Ureter (tissue), 1 donor: ENCODE measurements around the gene CNTD1. TPM values are rescaled to one million over a fixed set of nuclear protein-coding genes. Genes with fewer than 3 reads are reported as not detected.
"Not testable (repeated sequence)": the region's sequence is repeated elsewhere in the genome, so short reads cannot be mapped to it uniquely, and the experiment has no call there.

Experiments used
- DNase-seq: peaks from one replicate; pipeline ENCODE4 v3.0.0-alpha.2; 2020; ENCODE audit warnings: low spot score
- total RNA-seq: library from RNA; stranded (reverse); gene quantifications from one replicate; pipeline ENCODE4 v1.2.4, GENCODE V29; 2023
- donor health status: DM: yes; HTN: yes; CAD: no.

The CNTD1 gene
- 0.75 TPM for total RNA-seq

- peak; percentile 82 for DNase-seq
These were observed at the start of gene CNTD1, which contains the start of gene COA3 for GRCh38 chr17:42798383-42799380. CNTD1 (plus strand) TSS chr17:42798861; CDS start chr17:42799068, 207 bp downstream. COA3 (minus strand) TSS chr17:42798704; CDS start chr17:42798681, 23 bp downstream.

- no peak for DNase-seq
These were observed 49.5 kb upstream of the CNTD1 start for GRCh38 chr17:42748908-42749798.

- DNase-seq, result no peak
These were observed 47.8 kb upstream of the CNTD1 start for GRCh38 chr17:42750739-42751344.

GRCh38 chr17:42751628-42752027 lies 47.0 kb upstream of the CNTD1 start:
- no peak for DNase-seq

- no peak for DNase-seq
These were observed 43.9 kb upstream of the CNTD1 start for GRCh38 chr17:42754782-42755181.

- DNase-seq, result no peak
These were observed 38.5 kb upstream of the CNTD1 start for GRCh38 chr17:42759982-42760651.

GRCh38 chr17:42760652-42761581 lies 37.7 kb upstream of the CNTD1 start, which contains the start of gene RAMP2:
RAMP2 (plus strand) TSS chr17:42761227; CDS start chr17:42761262, 35 bp downstream.
- no peak for DNase-seq

- no peak for DNase-seq
These were observed 37.0 kb upstream of the CNTD1 start for GRCh38 chr17:42761638-42762037.

- no peak for DNase-seq
These were observed 32.5 kb upstream of the CNTD1 start for GRCh38 chr17:42766124-42766523.

GRCh38 chr17:42767512-42767911 lies 31.1 kb upstream of the CNTD1 start:
- no peak for DNase-seq

GRCh38 chr17:42768006-42768405 lies 30.7 kb upstream of the CNTD1 start:
- DNase-seq, result not testable (repeated sequence)

- not testable (repeated sequence) for DNase-seq
These were observed 28.7 kb upstream of the CNTD1 start for GRCh38 chr17:42769964-42770363.

- DNase-seq, result no peak
These were observed 25.7 kb upstream of the CNTD1 start for GRCh38 chr17:42772945-42773289.

- DNase-seq, result peak; percentile 81
These were observed 25.2 kb upstream of the CNTD1 start, which contains the start of gene VPS25 for GRCh38 chr17:42773290-42774035. VPS25 (plus strand) TSS chr17:42773449; CDS start chr17:42773476, 27 bp downstream.

- DNase-seq, result no peak
These were observed 24.5 kb upstream of the CNTD1 start for GRCh38 chr17:42774066-42774745.

GRCh38 chr17:42775534-42776098 lies 23.0 kb upstream of the CNTD1 start:
- DNase-seq, result no peak

- DNase-seq, result no peak
These were observed 20.1 kb upstream of the CNTD1 start for GRCh38 chr17:42778570-42778969.

GRCh38 chr17:42779304-42779935 lies 19.2 kb upstream of the CNTD1 start:
- DNase-seq, result no peak
